HAP-1 (cell line): ENCODE results near the gene ZNF618.

ENCODE experiments used
- DNase-seq, 2 experiments: peaks; one replicate each; pipeline ENCODE4 v3.0.0-alpha.2; 2016 to 2020; ENCODE audit warnings: low spot score in 2 of 2
- H3K27me3 ChIP-seq: fragments of 250-450 bp; sonication (Bioruptor Pico); 2 replicates; pipeline ENCODE4 v1.5.1; 2020; ENCODE audit warnings: low read depth, mild to moderate bottlenecking, moderate library complexity
- H3K36me3 ChIP-seq: fragments of 250-450 bp; sonication (Bioruptor Pico); replicated peaks from 2 replicates; pipeline ENCODE4 v1.5.1; 2020; ENCODE audit warnings: mild to moderate bottlenecking
- H3K4me1 ChIP-seq: fragments of 250-450 bp; sonication (Bioruptor Pico); 2 replicates; pipeline ENCODE4 v1.5.1; 2020; ENCODE audit warnings: mild to moderate bottlenecking
- H3K4me3 ChIP-seq: fragments of 250-450 bp; sonication (Bioruptor Pico); 2 replicates; pipeline ENCODE4 v1.5.1; 2020; ENCODE audit warnings: mild to moderate bottlenecking, moderate library complexity
- H3K9me3 ChIP-seq: fragments of 250-450 bp; sonication (Bioruptor Pico); 2 replicates; pipeline ENCODE4 v1.5.1; 2020; ENCODE audit warnings: mild to moderate bottlenecking, moderate library complexity
- in situ Hi-C: fragments of 300-500 bp; cut with MboI; formaldehyde crosslinking; loops from 3 replicates; pipeline ENCODE4 v1.14.3; 2020; ENCODE audit warnings: low sequenced_read_pairs, inconsistent platforms, mixed read lengths

The ZNF618 gene

DNA sequence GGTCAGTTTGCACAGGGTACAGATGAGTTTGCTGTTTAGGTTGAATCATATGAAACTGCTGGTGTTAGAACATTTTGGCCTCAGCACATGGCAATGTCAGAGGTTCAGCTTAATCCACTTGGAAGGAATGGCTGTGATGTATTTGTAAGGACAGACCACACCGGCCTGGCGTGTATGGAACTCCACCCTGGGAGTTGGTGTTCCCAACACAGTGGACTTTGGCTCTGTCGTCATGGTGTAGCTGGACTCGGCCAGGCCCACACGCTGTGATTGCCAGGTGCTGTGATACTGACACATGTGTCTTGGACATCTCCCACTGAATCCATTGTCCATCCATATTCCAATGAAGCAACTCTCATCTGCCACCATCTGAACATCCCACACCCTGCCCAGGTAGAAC is 90.3 kb downstream of the ZNF618 start:
- in situ Hi-C loops = no loop called here
- H3K9me3 ChIP-seq = peaks cover 7% of the 10 kb centered on the region

DNA sequence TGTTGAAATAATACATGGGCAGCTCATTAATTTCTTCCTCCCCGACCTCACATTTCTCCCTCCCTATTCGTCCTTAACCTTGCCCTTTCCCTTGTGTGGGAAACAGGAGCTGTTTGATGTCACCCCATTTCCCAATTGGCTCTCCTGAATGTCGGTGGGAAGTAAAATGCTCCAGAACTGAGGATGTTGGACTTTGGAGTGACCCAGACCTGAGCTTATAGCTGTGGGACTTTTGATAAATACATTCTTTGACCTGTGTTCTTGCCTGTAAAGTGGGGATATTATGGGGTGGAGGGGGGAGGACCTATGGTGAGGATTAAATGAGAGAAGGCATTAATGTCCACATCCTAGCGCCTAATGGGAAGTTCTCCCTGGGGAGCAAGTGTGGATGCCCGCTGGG is 91.3 kb downstream of the ZNF618 start:
- Histone ChIP-seq H3K27me3 (no peaks in the 10 kb centered on the region), H3K9me3 (peaks cover 7% of the 10 kb centered on the region), H3K36me3 (peaks cover 13% of the 10 kb centered on the region), H3K4me3 (no peak overlapping the region), H3K4me1 (peaks cover 36% of the 10 kb centered on the region)
- in situ Hi-C loops = no loop called here
- no peak for DNase-seq

More for the DNA sequence above, 90.3 kb downstream of the ZNF618 start:
- Histone ChIP-seq H3K27me3 (no peaks in the 10 kb centered on the region), H3K4me3 (no peak overlapping the region), H3K36me3 (peaks cover 13% of the 10 kb centered on the region), H3K4me1 (peaks cover 38% of the 10 kb centered on the region)
- DNase-seq = no peak

- in situ Hi-C loops = no loop called here
- peaks cover 13% of the 10 kb centered on the region for H3K36me3 ChIP-seq
Measured at GRCh38 chr9:113969343-113969742, 93.2 kb downstream of the ZNF618 start.

DNA sequence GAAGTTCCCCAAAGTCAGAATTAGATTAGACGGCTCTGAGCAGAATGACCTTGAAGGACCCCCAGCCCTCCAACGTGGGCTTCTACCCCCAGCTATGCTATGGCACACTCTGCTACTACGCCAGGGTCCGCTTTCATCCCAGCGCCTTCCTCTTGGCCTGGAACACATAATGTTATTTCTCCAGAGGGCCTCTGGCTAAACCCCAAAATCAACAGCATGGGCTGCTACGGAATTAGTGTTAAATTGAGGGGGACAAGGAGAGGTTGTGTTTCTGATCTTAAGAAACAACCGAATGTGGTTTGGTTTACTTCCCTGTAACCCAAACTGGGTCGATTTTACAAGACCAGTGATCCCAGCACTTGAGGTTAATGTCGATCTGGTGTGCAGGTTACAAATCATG is 97.1 kb downstream of the ZNF618 start:
- peaks cover 7% of the 10 kb centered on the region for H3K9me3 ChIP-seq

More at GRCh38 chr9:113969343-113969742, 93.2 kb downstream of the ZNF618 start:
- Histone ChIP-seq H3K4me1 (peaks cover 20% of the 10 kb centered on the region), H3K9me3 (peaks cover 7% of the 10 kb centered on the region), H3K4me3 (no peak overlapping the region), H3K27me3 (no peaks in the 10 kb centered on the region)
- DNase-seq = no peak

GRCh38 chr9:113973963-113974413 is 97.9 kb downstream of the ZNF618 start:
- Histone ChIP-seq H3K4me3 (no peak overlapping the region), H3K4me1 (peaks cover 10% of the 10 kb centered on the region), H3K36me3 (peaks cover 11% of the 10 kb centered on the region), H3K27me3 (no peaks in the 10 kb centered on the region), H3K9me3 (peaks cover 6% of the 10 kb centered on the region)
- no peak for DNase-seq
- in situ Hi-C loops = no loop called here

More for the DNA sequence above, 97.1 kb downstream of the ZNF618 start:
- Histone ChIP-seq H3K4me1 (peaks cover 10% of the 10 kb centered on the region), H3K36me3 (peaks cover 13% of the 10 kb centered on the region), H3K27me3 (no peaks in the 10 kb centered on the region), H3K4me3 (no peak overlapping the region)
- DNase-seq = no peak
- in situ Hi-C loops = no loop called here

DNA sequence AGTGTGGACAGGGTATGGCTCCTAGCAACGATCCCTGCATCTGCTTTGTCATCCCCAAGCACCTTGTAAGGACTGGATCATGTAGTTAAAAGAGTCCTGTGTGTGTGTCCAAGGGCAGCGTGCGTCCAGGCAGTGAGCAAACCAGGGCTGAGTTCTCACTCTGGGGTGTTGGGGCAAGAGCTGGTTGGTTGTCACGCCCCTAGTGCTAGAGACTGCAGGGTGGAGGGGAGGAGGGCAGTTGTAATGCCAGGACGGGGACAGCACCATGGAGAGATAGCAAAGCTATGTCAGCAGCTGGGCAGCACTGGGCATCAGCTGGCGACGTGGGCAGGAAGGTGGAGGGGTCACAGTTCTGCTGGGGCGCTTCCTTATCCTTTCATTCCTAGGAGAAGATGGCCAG is 100.8 kb downstream of the ZNF618 start:
- no peaks in the 10 kb centered on the region for H3K27me3 ChIP-seq
- no peak for DNase-seq
- no peak overlapping the region for H3K4me3 ChIP-seq

DNA sequence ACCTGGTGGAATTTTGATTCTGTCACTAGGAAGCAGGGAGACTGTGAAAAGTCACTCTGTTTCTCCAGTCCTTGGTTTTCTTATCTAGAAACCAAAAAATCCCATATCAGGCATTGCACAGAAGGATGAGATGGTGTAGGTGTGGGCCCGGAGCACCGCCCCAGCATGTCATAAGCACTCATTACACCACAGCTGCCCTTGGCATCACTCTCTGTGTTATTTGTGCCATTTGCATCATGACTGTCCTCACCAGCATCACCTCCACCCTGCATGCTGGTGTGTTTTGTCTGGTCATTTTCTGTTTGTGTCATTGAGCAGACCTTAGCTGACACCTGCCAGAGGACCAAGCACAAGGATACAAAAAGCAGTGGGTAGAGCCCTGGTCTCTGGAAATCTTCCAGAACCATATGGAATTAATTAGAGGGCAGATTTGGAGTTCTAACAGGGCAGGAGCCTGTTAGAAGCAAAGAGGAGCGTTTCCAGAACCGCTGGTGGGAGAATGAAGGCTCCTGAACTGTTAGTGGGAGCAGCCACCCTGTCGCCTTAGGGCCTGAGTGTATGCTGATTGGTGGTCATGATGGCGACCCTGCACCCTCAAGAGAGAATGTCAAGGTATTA is 102.7 kb downstream of the ZNF618 start:
- in situ Hi-C loops = no loop called here
- DNase-seq = no peak
- no peaks in the 10 kb centered on the region for H3K36me3 ChIP-seq
- H3K9me3 ChIP-seq = no peaks in the 10 kb centered on the region
- H3K4me3 ChIP-seq = no peak overlapping the region
- H3K27me3 ChIP-seq = no peaks in the 10 kb centered on the region
- H3K4me1 ChIP-seq = no peaks in the 10 kb centered on the region

More for the DNA sequence above, 100.8 kb downstream of the ZNF618 start:
- Histone ChIP-seq H3K9me3 (no peaks in the 10 kb centered on the region), H3K4me1 (no peaks in the 10 kb centered on the region), H3K36me3 (no peaks in the 10 kb centered on the region; the same call in 1 of the 2 replicates)
- in situ Hi-C loops = no loop called here

DNA sequence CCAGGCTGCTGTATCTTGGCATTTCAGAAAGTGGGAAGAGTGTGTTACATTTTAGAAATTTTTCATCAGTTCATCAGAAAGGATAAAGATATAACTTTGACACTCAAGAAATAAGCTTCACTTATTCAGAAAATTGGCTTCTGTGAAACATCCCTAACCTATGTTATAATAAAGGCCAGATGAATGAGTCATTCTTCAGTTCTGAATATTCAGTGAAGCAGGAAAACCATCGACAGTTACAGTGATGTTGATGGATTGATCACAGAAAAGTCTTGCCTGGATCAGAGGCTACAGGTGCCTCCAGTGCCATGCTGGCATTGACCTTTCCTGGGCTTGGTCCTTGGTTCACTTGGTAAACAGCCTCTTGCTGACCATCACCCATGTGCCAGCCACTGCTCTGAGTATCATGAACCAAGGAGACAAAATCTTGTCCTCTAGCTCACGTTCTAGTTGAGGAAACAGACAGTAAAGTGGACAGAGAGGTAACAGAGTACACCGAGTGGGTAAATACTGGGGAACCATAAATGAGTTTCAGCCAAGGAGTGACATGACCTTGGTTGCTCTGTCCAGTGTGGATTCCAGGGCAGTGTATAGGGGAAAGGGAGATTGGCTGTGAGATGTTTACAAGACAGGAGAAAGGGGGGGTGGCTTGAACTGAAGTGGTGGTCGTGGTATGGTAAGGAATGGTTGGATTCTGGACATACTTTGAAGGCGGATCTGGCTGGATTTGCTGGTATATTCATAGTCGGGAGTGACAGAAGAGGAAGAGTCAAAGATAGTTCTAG is 103.4 kb downstream of the ZNF618 start:
- H3K9me3 ChIP-seq = no peaks in the 10 kb centered on the region
- H3K4me1 ChIP-seq = no peaks in the 10 kb centered on the region
- H3K36me3 ChIP-seq = peaks cover under 1% of the 10 kb centered on the region; the same call in 1 of the 2 replicates
- H3K27me3 ChIP-seq = no peaks in the 10 kb centered on the region
- H3K4me3 ChIP-seq = no peak overlapping the region
- in situ Hi-C loops = no loop called here
- DNase-seq = no peak

- H3K4me1 ChIP-seq = no peaks in the 10 kb centered on the region
- no peaks in the 10 kb centered on the region for H3K27me3 ChIP-seq
- H3K36me3 ChIP-seq = peaks cover 19% of the 10 kb centered on the region
- H3K9me3 ChIP-seq = no peaks in the 10 kb centered on the region
- DNase-seq = no peak
- H3K4me3 ChIP-seq = no peak overlapping the region
- in situ Hi-C loops = no loop called here
Measured at GRCh38 chr9:113984639-113985380, 108.7 kb downstream of the ZNF618 start.

GRCh38 chr9:113985968-113986585 is 110.0 kb downstream of the ZNF618 start:
- DNase-seq = no peak
- Histone ChIP-seq H3K4me3 (no peak overlapping the region), H3K4me1 (no peaks in the 10 kb centered on the region), H3K9me3 (no peaks in the 10 kb centered on the region), H3K36me3 (peaks cover 25% of the 10 kb centered on the region), H3K27me3 (no peaks in the 10 kb centered on the region)
- in situ Hi-C loops = no loop called here

DNA sequence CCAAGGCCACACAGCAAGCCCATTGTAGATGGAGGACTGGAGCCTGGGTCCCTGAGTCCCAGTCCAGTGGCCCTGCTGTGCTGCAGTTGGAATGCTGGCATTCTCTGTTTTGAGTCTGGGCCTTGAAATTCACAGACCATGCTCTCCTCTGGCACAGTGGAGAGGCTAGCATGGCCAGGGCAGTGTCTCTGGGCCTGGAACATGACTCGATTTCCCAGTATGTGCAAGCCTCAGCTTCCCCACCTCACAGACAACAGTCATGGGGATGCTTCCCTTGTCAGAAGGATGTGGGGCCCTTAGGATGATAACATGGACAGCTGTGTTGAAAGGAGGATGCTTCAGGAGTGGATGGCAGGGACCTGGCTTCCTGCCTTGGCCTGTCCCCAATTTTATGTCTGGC is 110.8 kb downstream of the ZNF618 start:
- no peaks in the 10 kb centered on the region for H3K9me3 ChIP-seq
- H3K4me1 ChIP-seq = no peaks in the 10 kb centered on the region
- H3K27me3 ChIP-seq = no peaks in the 10 kb centered on the region
- peaks cover 25% of the 10 kb centered on the region for H3K36me3 ChIP-seq
- DNase-seq = no peak
- in situ Hi-C loops = no loop called here
- H3K4me3 ChIP-seq = no peak overlapping the region

GRCh38 chr9:113987526-113987925 is 111.4 kb downstream of the ZNF618 start:
- in situ Hi-C loops = no loop called here
- DNase-seq = no peak
- Histone ChIP-seq H3K27me3 (no peaks in the 10 kb centered on the region), H3K4me1 (no peaks in the 10 kb centered on the region), H3K36me3 (peaks cover 25% of the 10 kb centered on the region), H3K4me3 (no peak overlapping the region), H3K9me3 (no peaks in the 10 kb centered on the region)

GRCh38 chr9:113988385-113989016 is 112.4 kb downstream of the ZNF618 start:
- in situ Hi-C loops = no loop called here
- DNase-seq = no peak

More at GRCh38 chr9:113988385-113989016, 112.4 kb downstream of the ZNF618 start:
- no peak overlapping the region for H3K4me3 ChIP-seq
- H3K4me1 ChIP-seq = no peaks in the 10 kb centered on the region
- no peaks in the 10 kb centered on the region for H3K9me3 ChIP-seq
- no peaks in the 10 kb centered on the region for H3K27me3 ChIP-seq
- peaks cover 25% of the 10 kb centered on the region for H3K36me3 ChIP-seq
